ENCODE results near the gene TENT5C.

Gene TENT5C

DNA sequence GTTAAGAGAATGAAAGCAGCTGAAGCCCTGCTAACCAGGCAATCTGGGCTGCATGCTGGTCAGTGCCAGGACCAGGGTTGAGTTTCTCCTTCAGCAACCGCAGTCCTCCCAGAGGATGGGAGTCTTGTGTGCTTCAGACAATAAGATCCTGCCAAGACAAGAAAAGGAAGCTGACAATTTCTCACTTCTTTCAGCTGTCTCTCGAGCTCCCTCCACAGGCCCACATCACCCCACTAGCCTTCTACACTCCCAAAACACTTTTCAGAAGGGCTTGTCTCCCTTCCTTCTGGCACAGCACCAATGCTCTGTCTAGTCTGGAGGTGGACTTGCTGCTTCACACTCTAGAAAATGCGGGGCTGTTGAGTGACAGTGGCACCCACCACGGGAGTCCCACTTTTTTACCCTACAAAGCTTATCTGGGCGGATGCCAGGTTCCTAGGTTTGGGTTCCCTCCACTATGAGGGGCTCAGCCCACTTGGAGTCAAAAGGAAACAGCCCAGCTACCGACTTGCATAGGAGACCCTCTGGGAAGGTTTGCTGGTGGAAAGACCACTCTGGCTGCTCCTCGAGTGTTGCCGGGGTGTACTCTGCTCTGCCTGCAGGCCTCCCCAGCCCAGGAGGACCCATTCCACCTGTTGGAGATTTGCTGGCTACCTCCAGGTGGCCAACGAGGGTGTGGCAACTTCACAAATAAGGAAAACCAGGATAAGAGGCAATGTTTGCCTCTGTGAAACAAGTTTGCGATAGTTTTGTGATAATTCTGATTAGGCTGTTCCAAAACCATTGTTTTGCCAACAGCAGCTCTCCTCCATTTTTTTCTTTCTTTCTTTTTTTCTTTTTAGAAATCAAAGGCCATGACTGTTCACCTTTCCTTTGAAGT, 68.9 kb downstream of the TENT5C start:
- no peak for FAIRE-seq
- DNase-seq (ENCODE audit: low spot score), result no peak

DNA sequence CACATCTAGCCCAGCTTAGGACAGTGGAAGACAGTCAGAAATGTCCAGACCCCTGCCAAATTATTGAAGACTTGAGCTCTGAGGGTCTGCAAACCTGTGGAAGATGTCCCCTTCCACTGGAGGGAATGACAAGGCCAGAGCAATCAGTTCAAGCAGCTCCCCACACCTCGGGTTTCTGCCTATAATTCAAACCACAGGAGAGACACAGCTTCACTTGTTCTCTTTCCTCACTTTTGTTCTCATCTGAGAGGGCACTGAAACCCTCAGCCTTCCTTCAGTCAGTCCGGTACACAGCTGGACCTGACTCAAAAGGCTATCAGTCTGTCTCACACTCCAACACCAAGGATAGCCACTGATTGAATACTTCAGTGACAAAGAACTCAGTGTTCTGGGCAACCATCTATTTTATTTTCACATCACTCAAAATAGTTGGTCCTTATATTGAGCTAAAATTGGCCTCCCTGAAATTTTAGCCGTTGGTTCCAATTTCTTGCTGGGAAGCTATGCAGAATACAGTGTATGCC, 70.1 kb downstream of the TENT5C start:
- DNase-seq (ENCODE audit: low spot score) (no peak), FAIRE-seq (no peak)

DNA sequence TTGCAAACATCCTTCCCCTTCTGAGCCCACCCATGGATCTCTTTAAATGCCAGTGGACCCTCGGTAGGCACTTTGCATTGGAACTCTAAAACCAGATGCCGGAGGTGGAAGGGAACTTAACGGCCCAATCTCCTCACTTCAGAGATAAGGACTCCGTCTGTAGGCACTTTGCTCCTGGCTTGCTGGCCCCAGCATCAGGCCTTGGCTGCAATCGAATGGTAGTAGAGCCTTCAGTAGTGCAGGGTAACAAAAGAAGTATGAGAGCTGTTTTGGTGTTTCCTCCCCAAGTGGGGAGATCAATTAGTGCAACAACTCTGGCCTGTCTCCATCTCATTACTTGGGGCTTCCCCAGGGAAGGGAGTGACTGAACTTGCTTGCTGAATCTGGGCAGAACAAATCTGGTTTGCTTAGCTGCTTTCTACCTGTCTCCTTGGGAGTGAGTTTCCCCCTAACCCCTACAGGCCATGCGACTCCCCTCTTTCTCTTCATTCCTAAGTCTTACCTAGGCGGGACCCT, 70.8 kb downstream of the TENT5C start:
- no peak for FAIRE-seq
- DNase-seq (ENCODE audit: low spot score), result no peak
